ENCODE results near the gene PPP5C. TPM values are rescaled to one million over a fixed set of nuclear protein-coding genes. Genes with fewer than 3 reads are reported as not detected.

Gene PPP5C
- total RNA-seq, 4 donors from 2014 or later: 70.5 to 132 (median 88.8) TPM

GRCh38 chr19:46383171-46383815, 36.4 kb downstream of the PPP5C start:
- 78 to 79% methylated on average over 22 of the region's 23 CpGs for WGBS, 2 donors
- H3K27ac ChIP-seq: no peak overlapping the region
- H3K9me3 ChIP-seq: no peaks in the 10 kb centered on the region
- peaks cover 4 to 95% (median 45%) of the 10 kb centered on the region in 3 donors for H3K36me3 ChIP-seq
- no peak for DNase-seq (ENCODE audit: low spot score in 2 of 2)
- H3K4me3 ChIP-seq: no peak overlapping the region
- TF ChIP-seq EP300 (IDR thresholded peaks at IDR 0.05) (no peak), CTCF (IDR thresholded peaks at IDR 0.05) (no peak), POLR2A (IDR thresholded peaks at IDR 0.05) (no peak)
- H3K4me1 ChIP-seq: peaks cover 0 to 21% (median 6%) of the 10 kb centered on the region in 4 donors
- H3K27me3 ChIP-seq: no peaks in the 10 kb centered on the region

- DNase-seq (ENCODE audit: low spot score in 2 of 2): no peak
- H3K27ac ChIP-seq: no peak overlapping the region
- TF ChIP-seq POLR2A (IDR thresholded peaks at IDR 0.05) (no peak), EP300 (IDR thresholded peaks at IDR 0.05) (no peak), CTCF (IDR thresholded peaks at IDR 0.05) (no peak)
These were observed 37.0 kb downstream of the PPP5C start for GRCh38 chr19:46383846-46384245.

GRCh38 chr19:46384396-46384795, 37.5 kb downstream of the PPP5C start:
- no peak overlapping the region for H3K27ac ChIP-seq
- H3K36me3 ChIP-seq: peaks cover 4 to 99% (median 43%) of the 10 kb centered on the region in 3 donors
- no peak for TF ChIP-seq EP300 (IDR thresholded peaks at IDR 0.05)
- TF ChIP-seq CTCF (IDR thresholded peaks at IDR 0.05): no peak
- no peak for TF ChIP-seq POLR2A (IDR thresholded peaks at IDR 0.05)
- no peak for DNase-seq (ENCODE audit: low spot score in 2 of 2)
- H3K27me3 ChIP-seq: no peaks in the 10 kb centered on the region
- peaks cover 0 to 10% (median under 1%) of the 10 kb centered on the region in 4 donors for H3K4me1 ChIP-seq
- WGBS, 2 donors: 90 to 91% methylated on average over 10 to 11 of the region's 11 CpGs
- H3K4me3 ChIP-seq: no peak overlapping the region
- H3K9me3 ChIP-seq: no peaks in the 10 kb centered on the region

More at GRCh38 chr19:46383846-46384245, 37.0 kb downstream of the PPP5C start:
- H3K27me3 ChIP-seq: no peaks in the 10 kb centered on the region
- H3K9me3 ChIP-seq: no peaks in the 10 kb centered on the region
- peaks cover 4 to 99% (median 47%) of the 10 kb centered on the region in 3 donors for H3K36me3 ChIP-seq
- peaks cover 0 to 16% (median 3%) of the 10 kb centered on the region in 4 donors for H3K4me1 ChIP-seq
- WGBS, 2 donors: 86 to 90% methylated on average over 7 of the region's 7 CpGs
- H3K4me3 ChIP-seq: no peak overlapping the region

- Histone ChIP-seq H3K27ac (no peak overlapping the region), H3K4me3 (no peak overlapping the region), H3K36me3 (peaks cover 10 to 99% (median 40%) of the 10 kb centered on the region in 3 donors), H3K4me1 (peaks cover 0 to 7% (median 0%) of the 10 kb centered on the region in 4 donors), H3K27me3 (no peaks in the 10 kb centered on the region), H3K9me3 (no peaks in the 10 kb centered on the region)
- TF ChIP-seq EP300 (IDR thresholded peaks at IDR 0.05): no peak
- no peak for TF ChIP-seq POLR2A (IDR thresholded peaks at IDR 0.05)
- no peak for TF ChIP-seq CTCF (IDR thresholded peaks at IDR 0.05)
- DNase-seq (ENCODE audit: low spot score in 2 of 2): no peak
- WGBS, 2 donors: 87 to 94% methylated on average over 11 of the region's 11 CpGs
These were observed 38.7 kb downstream of the PPP5C start for GRCh38 chr19:46385636-46386035.

GRCh38 chr19:46386151-46386550, 39.3 kb downstream of the PPP5C start:
- Histone ChIP-seq H3K4me1 (peaks cover 0 to 10% (median 0%) of the 10 kb centered on the region in 4 donors), H3K27ac (no peak overlapping the region), H3K4me3 (no peak overlapping the region), H3K27me3 (no peaks in the 10 kb centered on the region), H3K36me3 (peaks cover 10 to 99% (median 35%) of the 10 kb centered on the region in 3 donors), H3K9me3 (no peaks in the 10 kb centered on the region)
- DNase-seq (ENCODE audit: low spot score in 2 of 2): no peak
- 86 to 91% methylated on average over 10 of the region's 10 CpGs for WGBS, 2 donors
- no peak for TF ChIP-seq CTCF (IDR thresholded peaks at IDR 0.05)
- TF ChIP-seq EP300 (IDR thresholded peaks at IDR 0.05): no peak
- TF ChIP-seq POLR2A (IDR thresholded peaks at IDR 0.05): no peak

All from tibial nerve (tissue), 4 donors.